Thymus (tissue), 11 donors: ENCODE results near the gene ABAT. TPM values are rescaled to one million over a fixed set of nuclear protein-coding genes. Genes with fewer than 3 reads are reported as not detected.

Source experiments
- DNase-seq, 9 donors: peaks; one replicate each; pipeline ENCODE4 v3.0.0-alpha.2; 2013; ENCODE audit warnings: low spot score in 9 of 9, low read depth in 6 of 9, missing footprints in 1 of 9
- H3K27ac ChIP-seq, 2 donors: one replicate each; pipeline ENCODE4 v1.5.1; 2013; ENCODE audit warnings: control low read depth in 1 of 2, low read depth in 1 of 2, low read length in 1 of 2, mild to moderate bottlenecking in 1 of 2, moderate library complexity in 1 of 2
- H3K27me3 ChIP-seq, 2 donors: one replicate each; pipeline ENCODE4 v1.5.1; 2013; ENCODE audit warnings: low read length in 1 of 2; ENCODE audit not compliant: control insufficient read depth in 2 of 2, insufficient read depth in 1 of 2
- H3K36me3 ChIP-seq, 2 donors: one replicate each; pipeline ENCODE4 v1.5.1; 2013; ENCODE audit warnings: low read length in 1 of 2, mild to moderate bottlenecking in 1 of 2, moderate library complexity in 1 of 2; ENCODE audit not compliant: control insufficient read depth in 2 of 2, insufficient read depth in 2 of 2
- H3K4me1 ChIP-seq, 2 donors: one replicate each; pipeline ENCODE4 v1.5.1; 2013; ENCODE audit warnings: low read length in 2 of 2; ENCODE audit not compliant: control insufficient read depth in 2 of 2, insufficient read depth in 2 of 2
- H3K4me3 ChIP-seq, 2 donors: one replicate each; pipeline ENCODE4 v1.5.1; 2013; ENCODE audit warnings: low read length in 2 of 2, control low read depth in 1 of 2, mild to moderate bottlenecking in 1 of 2
- H3K9me3 ChIP-seq, 2 donors: one replicate each; pipeline ENCODE4 v1.5.1; 2013; ENCODE audit warnings: low read length in 1 of 2, mild to moderate bottlenecking in 1 of 2; ENCODE audit not compliant: control insufficient read depth in 2 of 2, insufficient read depth in 1 of 2
- WGBS: extraction: QIAGEN DNeasy Blood & Tissue Kit; methylation state at CpG from one replicate; pipeline ENCODE4 v1.1.7; 2013; 5-methylcytosine and 5-hydroxymethylcytosine counted together
- polyA plus RNA-seq: library from polyadenylated mRNA; stranded (reverse); fragments of 200-250 nt; gene quantifications from one replicate; pipeline ENCODE4 v1.2.3, GENCODE V29; 2013
- total RNA-seq: library from RNA; stranded (reverse); fragments of 120-200 nt; gene quantifications from one replicate; pipeline ENCODE4 v1.2.4, GENCODE V29; 2013
- donor health status: healthy.

ABAT gene
- total and polyA plus RNA-seq, 2 donors: 3.4 to 8.6 TPM

DNA sequence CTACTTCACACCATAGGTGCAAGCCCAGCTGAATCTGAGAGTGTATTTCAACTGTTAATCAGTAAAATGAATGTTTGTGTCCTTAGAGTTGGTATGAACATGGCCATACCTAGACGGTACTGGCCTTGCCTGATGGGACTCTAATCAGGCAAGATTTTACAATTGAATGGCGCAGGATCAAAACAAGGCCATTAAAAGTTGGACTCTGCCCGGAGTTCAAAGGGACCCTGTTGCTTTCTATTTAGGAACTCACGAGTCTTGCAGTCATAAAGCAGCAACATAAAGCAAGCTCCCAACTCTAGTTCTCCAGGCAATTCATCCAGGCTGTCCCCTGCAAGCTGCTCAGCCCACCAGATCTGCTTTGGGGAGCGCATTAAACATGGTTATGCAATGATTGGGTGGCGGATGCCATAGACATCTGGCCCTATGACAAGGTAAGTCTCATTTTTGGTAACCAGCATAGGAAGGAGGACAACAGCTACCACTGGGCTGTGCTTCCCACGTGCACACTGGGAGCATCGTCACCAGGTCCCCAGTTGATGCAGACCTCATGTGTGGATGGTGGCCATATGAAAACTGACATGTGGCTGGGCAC is 114.3 kb downstream of the ABAT start:
- DNase-seq: no peak
- no peaks in the 10 kb centered on the region for H3K27me3 ChIP-seq
- 96% methylated on average over 8 of the region's 8 CpGs for WGBS

DNA sequence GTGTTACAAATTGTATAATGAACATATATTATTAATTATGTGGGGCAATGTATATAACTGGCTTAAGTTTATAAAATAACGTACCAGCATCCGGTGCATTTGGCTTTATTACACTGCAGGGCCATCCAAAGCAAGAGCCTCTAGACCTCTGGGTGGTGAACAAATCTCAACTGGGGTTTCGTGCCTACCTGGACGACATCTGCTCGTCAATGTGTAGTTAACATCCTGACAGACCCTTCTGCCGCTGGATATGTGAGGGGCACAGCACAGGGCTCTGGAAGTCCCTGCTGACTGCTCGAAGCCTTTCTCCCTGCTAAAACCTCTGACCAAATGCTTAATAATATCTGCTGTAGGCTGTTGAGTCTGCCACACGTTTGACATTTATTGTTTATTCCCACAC is 120.7 kb downstream of the ABAT start:
- H3K27me3 ChIP-seq: no peaks in the 10 kb centered on the region
- 98% methylated on average over 8 of the region's 8 CpGs for WGBS
- no peak for DNase-seq
- H3K4me1 ChIP-seq: peaks cover 17 to 19% of the 10 kb centered on the region in 2 donors
- no peaks in the 10 kb centered on the region for H3K9me3 ChIP-seq
- H3K4me3 ChIP-seq: no peak overlapping the region
- H3K36me3 ChIP-seq: peaks cover 2 to 3% of the 10 kb centered on the region in 2 donors
- no peak overlapping the region for H3K27ac ChIP-seq

More for the DNA sequence above, 114.3 kb downstream of the ABAT start:
- H3K4me1 ChIP-seq: no peaks in the 10 kb centered on the region
- peaks cover 0 to 3% of the 10 kb centered on the region in 2 donors for H3K36me3 ChIP-seq
- H3K9me3 ChIP-seq: no peaks in the 10 kb centered on the region
- no peak overlapping the region for H3K4me3 ChIP-seq
- H3K27ac ChIP-seq: no peak overlapping the region

DNA sequence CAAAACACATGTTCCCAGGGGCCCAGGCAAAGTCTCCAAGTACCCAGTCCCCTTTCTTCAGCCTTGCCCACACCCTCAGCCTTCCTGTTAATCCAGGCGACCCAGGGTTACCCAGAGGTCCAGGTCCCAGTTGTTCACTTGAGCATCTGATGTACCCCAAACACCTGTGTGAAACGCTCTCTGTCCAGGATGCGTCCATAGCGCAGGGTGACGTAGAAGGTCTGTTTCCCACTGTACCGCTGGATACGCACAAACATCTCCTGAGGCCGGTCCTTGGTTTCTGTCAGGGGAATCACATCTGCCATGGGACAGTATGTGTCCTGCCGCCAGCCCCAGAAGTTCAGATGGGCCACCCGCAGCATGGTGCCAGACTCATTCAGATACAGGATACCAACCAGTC is 121.4 kb downstream of the ABAT start:
- WGBS: 96% methylated on average over 10 of the region's 10 CpGs
- no peak overlapping the region for H3K4me3 ChIP-seq

DNA sequence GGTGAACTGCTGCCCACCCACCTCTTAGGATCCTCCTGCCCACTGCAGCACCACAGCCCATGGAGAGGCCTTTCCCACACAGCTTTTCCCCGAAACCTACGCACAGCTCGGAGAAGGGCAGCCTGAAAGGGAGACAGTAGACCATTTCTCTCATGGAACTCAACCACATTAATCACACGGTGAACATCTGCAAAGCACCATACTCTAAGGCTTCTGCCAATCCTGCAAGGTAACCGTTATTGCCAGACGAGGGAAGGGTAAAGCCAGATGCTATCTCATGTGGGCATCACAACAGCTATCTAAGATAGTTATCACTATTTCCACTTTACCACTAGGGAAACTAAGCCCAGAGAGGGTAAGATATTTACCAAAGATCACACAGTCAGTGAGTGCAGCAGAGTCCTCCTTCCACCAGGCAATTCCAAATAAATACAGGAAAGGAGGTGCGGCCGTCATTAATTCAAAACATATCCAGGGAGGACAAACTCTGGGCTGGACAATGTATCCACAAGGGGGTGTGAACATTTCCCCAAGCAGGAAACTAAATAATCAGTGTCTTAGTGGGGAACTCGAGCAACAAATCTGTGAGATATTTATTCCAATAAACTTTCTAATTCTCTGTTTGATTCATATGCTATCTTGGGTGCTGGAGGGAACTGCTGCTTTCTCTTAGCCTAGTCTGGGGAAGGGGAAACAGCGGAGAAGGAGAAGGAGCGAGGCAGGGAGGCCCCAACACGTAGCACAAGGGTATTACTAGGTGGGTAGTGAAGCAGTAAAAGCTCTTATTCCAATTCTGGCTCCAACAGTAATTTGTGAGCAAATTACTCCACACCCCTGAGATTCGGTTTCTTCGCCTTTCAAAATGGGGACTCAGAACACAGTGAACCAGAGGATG is 122.3 kb downstream of the ABAT start:
- no peak for DNase-seq
- Histone ChIP-seq H3K9me3 (no peaks in the 10 kb centered on the region), H3K27me3 (no peaks in the 10 kb centered on the region), H3K27ac (peak overlapping the region; percentile 61 to 62), H3K4me3 (peak overlapping the region; percentile 75 to 76), H3K36me3 (peaks cover 6 to 7% of the 10 kb centered on the region in 2 donors), H3K4me1 (peaks cover 17 to 19% of the 10 kb centered on the region in 2 donors)
- 46% methylated on average over 14 of the region's 14 CpGs for WGBS

More for the DNA sequence above, 121.4 kb downstream of the ABAT start:
- Histone ChIP-seq H3K27me3 (no peaks in the 10 kb centered on the region), H3K27ac (no peak overlapping the region), H3K36me3 (peaks cover 2 to 3% of the 10 kb centered on the region in 2 donors), H3K9me3 (no peaks in the 10 kb centered on the region), H3K4me1 (peaks cover 17 to 19% of the 10 kb centered on the region in 2 donors)
- DNase-seq: no peak

DNA sequence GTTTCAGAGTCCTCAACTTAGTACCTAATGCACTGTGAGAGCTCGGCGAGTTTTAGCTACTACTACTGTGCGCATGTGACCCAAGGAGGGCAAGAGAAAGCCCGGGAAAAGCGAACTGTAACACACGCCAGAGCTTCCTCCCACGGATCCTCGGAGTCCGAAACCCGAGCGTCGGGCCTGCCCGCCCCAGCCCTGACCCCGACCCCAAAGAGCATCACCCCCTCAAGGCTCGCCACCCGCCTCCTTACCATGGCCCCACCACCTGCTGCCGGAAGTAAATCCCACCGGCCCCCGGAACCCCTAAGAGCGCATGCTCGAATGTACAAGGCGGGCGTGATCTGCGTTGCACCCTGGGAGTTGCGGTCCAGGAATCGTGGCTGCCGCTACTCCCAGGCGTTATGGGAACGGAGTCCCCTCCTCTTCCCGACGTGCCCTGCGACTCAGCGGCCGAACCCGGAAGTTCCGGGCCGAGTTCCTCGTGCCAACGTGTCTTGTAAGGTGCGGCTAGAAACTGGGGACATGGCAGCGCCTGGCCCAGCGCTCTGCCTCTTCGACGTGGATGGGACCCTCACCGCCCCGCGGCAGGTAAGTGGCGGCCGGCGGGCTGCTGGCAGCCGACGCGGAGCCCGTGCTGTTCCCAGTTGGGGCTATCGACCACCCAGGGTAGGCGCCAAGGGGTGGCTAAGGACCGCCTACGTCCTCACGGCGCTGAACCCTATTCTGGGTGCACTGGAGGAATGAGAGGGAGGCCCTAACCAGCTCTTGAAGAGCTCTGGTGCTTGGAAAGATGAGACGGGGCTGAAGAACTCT is 123.2 kb downstream of the ABAT start, which contains the start of the genes PMM2 and TMEM186:
PMM2 (plus strand) TSS at position 476 of the 810 bp plus-strand sequence; CDS start at position 520, 44 bp downstream.
TMEM186 (minus strand) TSS at position 276 of the 810 bp plus-strand sequence; CDS start at position 251, 25 bp downstream.
- peak within 1 kb of the TSS; percentile 61 to 64 for H3K27ac ChIP-seq
- peaks cover 12 to 13% of the 10 kb centered on the region in 2 donors for H3K36me3 ChIP-seq
- peak; percentile 88 to 98 (median 95) for DNase-seq
- no peaks in the 10 kb centered on the region for H3K27me3 ChIP-seq
- H3K4me1 ChIP-seq: peaks cover 17 to 19% of the 10 kb centered on the region in 2 donors
- WGBS: under 1% methylated on average over 61 of the region's 61 CpGs
- H3K9me3 ChIP-seq: no peaks in the 10 kb centered on the region
- peak within 1 kb of the TSS; percentile 75 to 76 for H3K4me3 ChIP-seq

DNA sequence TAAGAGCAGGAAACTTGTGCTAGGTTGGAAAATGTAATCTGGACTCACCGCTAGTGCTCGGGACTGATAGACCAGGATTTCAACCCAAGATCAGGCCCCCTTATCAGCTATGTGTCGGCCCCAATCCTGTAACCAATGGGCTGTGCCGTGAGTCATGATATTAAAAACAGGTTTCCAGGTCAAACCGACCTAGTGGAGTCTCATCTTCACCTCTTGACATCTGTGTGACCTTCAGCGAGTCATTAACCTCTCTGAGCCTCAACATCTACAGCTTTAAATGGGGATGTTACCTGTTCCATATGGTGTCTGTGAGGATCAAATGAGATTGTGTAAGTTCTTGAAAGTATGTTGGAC is 123.7 kb downstream of the ABAT start:
- peaks cover 17% of the 10 kb centered on the region in 2 donors for H3K36me3 ChIP-seq
- peak overlapping the region; percentile 75 to 76 for H3K4me3 ChIP-seq
- DNase-seq: no peak
- H3K27ac ChIP-seq: peak overlapping the region in 1 of 2 donors; percentile 56
- WGBS: 4% methylated on average over 6 of the region's 6 CpGs
- no peaks in the 10 kb centered on the region for H3K27me3 ChIP-seq
- peaks cover 17 to 19% of the 10 kb centered on the region in 2 donors for H3K4me1 ChIP-seq
- H3K9me3 ChIP-seq: no peaks in the 10 kb centered on the region

DNA sequence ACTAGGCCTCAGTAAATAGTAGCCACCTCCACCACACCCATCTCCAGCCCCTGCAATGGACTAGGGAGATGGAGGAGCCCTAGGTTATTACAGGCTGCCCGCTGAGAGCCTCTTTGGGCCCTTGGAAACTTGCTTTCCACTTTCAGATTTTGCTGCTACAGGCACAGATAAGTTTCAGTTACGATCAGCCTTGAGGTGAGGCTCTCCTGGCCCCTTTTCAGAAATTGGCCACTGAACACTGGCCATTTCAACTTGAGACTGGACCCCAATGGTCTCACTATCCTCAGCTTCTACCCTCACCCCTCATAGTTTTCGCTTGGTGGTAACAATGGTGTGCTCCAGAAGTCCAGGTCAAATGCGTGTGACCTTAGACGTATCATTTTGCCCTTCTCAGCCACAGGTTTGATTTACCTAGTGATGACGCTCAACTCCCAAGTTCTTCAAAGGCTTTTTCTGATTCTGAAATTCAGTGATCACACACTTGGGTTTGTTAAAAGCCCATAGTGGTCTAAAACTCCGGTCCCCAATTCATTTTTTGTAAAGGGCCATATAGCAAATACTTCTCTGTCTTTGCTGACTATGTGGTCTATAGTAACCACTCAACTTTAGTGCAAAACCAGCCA is 124.2 kb downstream of the ABAT start:
- DNase-seq: no peak
- Histone ChIP-seq H3K9me3 (no peaks in the 10 kb centered on the region), H3K4me1 (peaks cover 17 to 19% of the 10 kb centered on the region in 2 donors), H3K27me3 (no peaks in the 10 kb centered on the region), H3K27ac (no peak overlapping the region), H3K4me3 (peak overlapping the region; percentile 75 to 76), H3K36me3 (peaks cover 20% of the 10 kb centered on the region in 2 donors)
- WGBS: 82% methylated on average over 7 of the region's 7 CpGs

DNA sequence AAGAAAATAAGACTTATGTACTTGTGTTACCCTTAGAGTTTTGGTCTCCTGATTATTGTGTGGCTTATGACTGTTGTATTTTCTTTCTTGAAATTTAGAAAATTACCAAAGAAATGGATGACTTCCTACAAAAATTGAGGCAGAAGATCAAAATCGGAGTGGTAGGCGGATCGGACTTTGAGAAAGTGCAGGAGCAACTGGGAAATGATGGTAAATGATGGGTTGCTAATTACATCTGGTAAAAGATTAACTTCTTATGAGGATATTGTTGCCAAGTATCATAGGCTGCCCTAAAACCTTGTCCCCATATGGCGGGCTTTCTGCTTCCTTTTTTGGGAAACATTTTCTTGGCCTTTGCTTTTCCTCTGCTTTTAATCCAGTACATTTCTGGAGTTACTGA is 127.3 kb downstream of the ABAT start:
- peaks cover 13% of the 10 kb centered on the region in 2 donors for H3K4me1 ChIP-seq
- no peak overlapping the region for H3K27ac ChIP-seq
- H3K27me3 ChIP-seq: no peaks in the 10 kb centered on the region
- no peak for DNase-seq
- WGBS: 97% methylated on average over 4 of the region's 4 CpGs
- H3K4me3 ChIP-seq: no peak overlapping the region
- no peaks in the 10 kb centered on the region for H3K9me3 ChIP-seq
- H3K36me3 ChIP-seq: peaks cover 33 to 38% of the 10 kb centered on the region in 2 donors
